Activated CD8-positive, alpha-beta memory T cell treated with anti-CD3 and anti-CD28 coated beads for 24 hours (primary cell): ENCODE measurements around the gene PYGO1.
"Not testable (repeated sequence)": the region's sequence is repeated elsewhere in the genome, so short reads cannot be mapped to it uniquely, and the experiment has no call there.

ENCODE experiments used
- DNase-seq: peaks from one replicate; pipeline ENCODE4 v3.0.0-alpha.2; 2020

PYGO1 gene

GRCh38 chr15:55564347-55565145, 23.6 kb downstream of the PYGO1 start:
- no peak for DNase-seq

GRCh38 chr15:55562601-55563000, 25.5 kb downstream of the PYGO1 start:
- no peak for DNase-seq

GRCh38 chr15:55555089-55555488, 33.1 kb downstream of the PYGO1 start:
- DNase-seq, result no peak

GRCh38 chr15:55552926-55553325, 35.2 kb downstream of the PYGO1 start:
- no peak for DNase-seq

GRCh38 chr15:55552451-55552850, 35.7 kb downstream of the PYGO1 start:
- no peak for DNase-seq

- no peak for DNase-seq
These were observed 38.8 kb downstream of the PYGO1 start for GRCh38 chr15:55549305-55549704.

GRCh38 chr15:55546718-55547117, 41.4 kb downstream of the PYGO1 start:
- no peak for DNase-seq

GRCh38 chr15:55535436-55535835, 52.7 kb downstream of the PYGO1 start:
- DNase-seq, result no peak

GRCh38 chr15:55532944-55533343, 55.2 kb downstream of the PYGO1 start:
- DNase-seq, result no peak

GRCh38 chr15:55530861-55531313, 57.3 kb downstream of the PYGO1 start:
- no peak for DNase-seq

GRCh38 chr15:55528812-55529211, 59.3 kb downstream of the PYGO1 start:
- DNase-seq, result no peak

- no peak for DNase-seq
These were observed 61.0 kb downstream of the PYGO1 start for GRCh38 chr15:55527150-55527549.

GRCh38 chr15:55526559-55527036, 61.5 kb downstream of the PYGO1 start:
- DNase-seq, result no peak

- no peak for DNase-seq
These were observed 65.2 kb downstream of the PYGO1 start for GRCh38 chr15:55522742-55523450.

- DNase-seq, result no peak
These were observed 69.5 kb downstream of the PYGO1 start for GRCh38 chr15:55518641-55519040.

GRCh38 chr15:55518009-55518408, 70.1 kb downstream of the PYGO1 start:
- no peak for DNase-seq

- no peak for DNase-seq
These were observed 72.0 kb downstream of the PYGO1 start for GRCh38 chr15:55515991-55516776.

- DNase-seq, result no peak
These were observed 72.7 kb downstream of the PYGO1 start for GRCh38 chr15:55515491-55515890.

- DNase-seq, result no peak
These were observed 73.7 kb downstream of the PYGO1 start for GRCh38 chr15:55514414-55514850.

GRCh38 chr15:55513621-55514413, 74.3 kb downstream of the PYGO1 start:
- DNase-seq, result not testable (repeated sequence)

- no peak for DNase-seq
These were observed 75.0 kb downstream of the PYGO1 start for GRCh38 chr15:55513152-55513551.

GRCh38 chr15:55507567-55507966, 80.6 kb downstream of the PYGO1 start:
- DNase-seq, result no peak
